A549 (cell line): ENCODE results near the gene TGM3.

Source experiments
- CBX2 ChIP-seq: fragments of 200-600 bp; sonication (generic); IDR thresholded peaks from 2 replicates; pipeline ENCODE4 v1.6.1; 2016; ENCODE audit warnings: low read depth, mild to moderate bottlenecking, borderline replicate concordance
- CEBPB ChIP-seq, 2 experiments: fragments of >200 bp in 1 of 2; sonication (Bioruptor Twin) in 1 of 2; formaldehyde crosslinking in 1 of 2; IDR thresholded peaks; 2 replicates each; pipeline ENCODE4 v1.6.1; 2012 to 2016
- JUN ChIP-seq, 2 experiments: fragments of >200 bp; sonication (Bioruptor Twin); formaldehyde crosslinking; IDR thresholded peaks; 2 replicates in 1 of 2; 3 replicates in 1 of 2; pipeline ENCODE4 v1.6.1; 2016 to 2017
- POLR2A ChIP-seq: IDR thresholded peaks from 2 replicates; pipeline ENCODE4 v1.6.1; 2012; ENCODE audit warnings: mild to moderate bottlenecking, low read length
- TP53 ChIP-seq: fragments of 250-450 bp; sonication (Bioruptor Pico); IDR thresholded peaks from 2 replicates; pipeline ENCODE4 v1.5.0; 2021; ENCODE audit warnings: mild to moderate bottlenecking, moderate library complexity
- TF ChIP-seq, protein P1 (sequence below): fragments of >200 bp; sonication (Bioruptor Twin); formaldehyde crosslinking; IDR thresholded peaks from 3 replicates; pipeline ENCODE4 v1.5.1; 2016
- TF ChIP-seq, protein P2 (sequence below): fragments of 250-450 bp; sonication (Bioruptor Pico); IDR thresholded peaks from 2 replicates; pipeline ENCODE4 v1.5.0; 2021; ENCODE audit warnings: mild to moderate bottlenecking, moderate library complexity, borderline replicate concordance

DNA sequence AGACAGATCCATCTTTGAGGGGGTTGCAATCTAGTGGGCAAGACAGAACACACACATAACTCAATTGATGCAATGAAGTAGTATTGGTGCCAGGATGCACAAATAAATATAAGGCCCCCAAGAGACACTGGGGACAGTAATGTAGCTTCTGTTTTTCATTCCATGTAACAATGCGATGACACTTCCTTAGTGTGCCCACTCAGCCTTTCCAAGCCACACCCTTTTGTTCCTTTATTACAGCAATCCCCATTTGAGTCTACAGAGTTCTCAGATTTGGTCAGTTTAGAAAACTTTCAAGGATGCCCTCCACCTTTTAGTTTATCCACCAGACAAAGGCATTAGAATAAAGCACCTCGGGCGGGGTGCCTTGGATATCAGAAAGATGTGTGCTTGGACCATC is 15.5 kb downstream of the TGM3 start:
- TF ChIP-seq JUN (IDR thresholded peaks at IDR 0.05) = no peak
- TF ChIP-seq, protein P1, sequence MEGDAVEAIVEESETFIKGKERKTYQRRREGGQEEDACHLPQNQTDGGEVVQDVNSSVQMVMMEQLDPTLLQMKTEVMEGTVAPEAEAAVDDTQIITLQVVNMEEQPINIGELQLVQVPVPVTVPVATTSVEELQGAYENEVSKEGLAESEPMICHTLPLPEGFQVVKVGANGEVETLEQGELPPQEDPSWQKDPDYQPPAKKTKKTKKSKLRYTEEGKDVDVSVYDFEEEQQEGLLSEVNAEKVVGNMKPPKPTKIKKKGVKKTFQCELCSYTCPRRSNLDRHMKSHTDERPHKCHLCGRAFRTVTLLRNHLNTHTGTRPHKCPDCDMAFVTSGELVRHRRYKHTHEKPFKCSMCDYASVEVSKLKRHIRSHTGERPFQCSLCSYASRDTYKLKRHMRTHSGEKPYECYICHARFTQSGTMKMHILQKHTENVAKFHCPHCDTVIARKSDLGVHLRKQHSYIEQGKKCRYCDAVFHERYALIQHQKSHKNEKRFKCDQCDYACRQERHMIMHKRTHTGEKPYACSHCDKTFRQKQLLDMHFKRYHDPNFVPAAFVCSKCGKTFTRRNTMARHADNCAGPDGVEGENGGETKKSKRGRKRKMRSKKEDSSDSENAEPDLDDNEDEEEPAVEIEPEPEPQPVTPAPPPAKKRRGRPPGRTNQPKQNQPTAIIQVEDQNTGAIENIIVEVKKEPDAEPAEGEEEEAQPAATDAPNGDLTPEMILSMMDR = no peak
- no peak for TF ChIP-seq CBX2
- no peak for TF ChIP-seq POLR2A
- TF ChIP-seq, protein P2, sequence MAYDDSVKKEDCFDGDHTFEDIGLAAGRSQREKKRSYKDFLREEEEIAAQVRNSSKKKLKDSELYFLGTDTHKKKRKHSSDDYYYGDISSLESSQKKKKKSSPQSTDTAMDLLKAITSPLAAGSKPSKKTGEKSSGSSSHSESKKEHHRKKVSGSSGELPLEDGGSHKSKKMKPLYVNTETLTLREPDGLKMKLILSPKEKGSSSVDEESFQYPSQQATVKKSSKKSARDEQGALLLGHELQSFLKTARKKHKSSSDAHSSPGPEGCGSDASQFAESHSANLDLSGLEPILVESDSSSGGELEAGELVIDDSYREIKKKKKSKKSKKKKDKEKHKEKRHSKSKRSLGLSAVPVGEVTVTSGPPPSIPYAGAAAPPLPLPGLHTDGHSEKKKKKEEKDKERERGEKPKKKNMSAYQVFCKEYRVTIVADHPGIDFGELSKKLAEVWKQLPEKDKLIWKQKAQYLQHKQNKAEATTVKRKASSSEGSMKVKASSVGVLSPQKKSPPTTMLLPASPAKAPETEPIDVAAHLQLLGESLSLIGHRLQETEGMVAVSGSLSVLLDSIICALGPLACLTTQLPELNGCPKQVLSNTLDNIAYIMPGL (CRISPR knock-in tag) = no peak
- TF ChIP-seq TP53 (CRISPR knock-in tag) = no peak
- no peak for TF ChIP-seq CEBPB (IDR thresholded peaks at IDR 0.05)
